Activated CD8-positive, alpha-beta T cell treated with anti-CD3 and anti-CD28 coated beads for 36 hours (primary cell): ENCODE measurements around the gene NKAIN2. TPM values are rescaled to one million over a fixed set of nuclear protein-coding genes. Genes with fewer than 3 reads are reported as not detected.

Experiments used
- ATAC-seq: fragments of 200-7000 bp; cut with Tn5 transposase; one replicate; pipeline ENCODE4 v1.10.0; 2021; ENCODE audit warnings: mild to moderate bottlenecking, moderate library complexity
- CTCF ChIA-PET: fragments of 350-600 bp; sonication (Branson Sonifier 250); formaldehyde crosslinking; loops from one replicate; lab custom pipeline; 2021; ENCODE audit warnings: antibody characterized with exemption; lab: Charles Lee
- POLR2A ChIA-PET: fragments of 350-600 bp; sonication (Branson Sonifier 250); formaldehyde crosslinking; loops from one replicate; lab custom pipeline; 2021; ENCODE audit warnings: antibody characterized with exemption; lab: Charles Lee
- DNase-seq: peaks from one replicate; pipeline ENCODE4 v3.0.0-alpha.2; 2020
- H3K27ac Mint-ChIP-seq: one replicate; pipeline ENCODE4 v1.8.0; 2021; ENCODE audit warnings: mild to moderate bottlenecking, mixed read lengths
- H3K27me3 Mint-ChIP-seq: one replicate; pipeline ENCODE4 v1.8.0; 2021; ENCODE audit warnings: mixed read lengths
- H3K36me3 Mint-ChIP-seq: one replicate; pipeline ENCODE4 v1.8.0; 2021; ENCODE audit warnings: low read depth, mixed read lengths
- H3K4me1 Mint-ChIP-seq: one replicate; pipeline ENCODE4 v1.8.0; 2021; ENCODE audit warnings: low read depth, mixed read lengths
- H3K4me3 Mint-ChIP-seq: one replicate; pipeline ENCODE4 v1.8.0; 2021; ENCODE audit warnings: mild to moderate bottlenecking, moderate library complexity, mixed read lengths
- H3K9me3 Mint-ChIP-seq: one replicate; pipeline ENCODE4 v1.8.0; 2021; ENCODE audit warnings: mixed read lengths
- intact Hi-C: fragments of 100-400 bp; cut with micrococcal nuclease; formaldehyde crosslinking; loops from one replicate; pipeline ENCODE4 v1.10.0; 2022
- total RNA-seq, 2 experiments: library from RNA; stranded (reverse); gene quantifications; one replicate each; pipeline ENCODE4 v1.2.3, GENCODE V29; 2021
- TF ChIP-seq, protein P1 (sequence below): fragments of 200-600 bp; IDR thresholded peaks from one replicate; pipeline ENCODE4 v1.8.0; 2022; ENCODE audit warnings: antibody characterized with exemption, mild to moderate bottlenecking

The NKAIN2 gene
- total RNA-seq, 2 experiments from 2014 or later, result not detected

GRCh38 chr6:124670801-124671200 is 867.1 kb downstream of the NKAIN2 start:
- Mint-ChIP-seq H3K27me3 (no peaks in the 10 kb centered on the region), H3K27ac (no peak overlapping the region), H3K4me3 (no peak overlapping the region), H3K36me3 (no peaks in the 10 kb centered on the region), H3K9me3 (peaks cover 12% of the 10 kb centered on the region), H3K4me1 (no peaks in the 10 kb centered on the region)
- ChIA-PET POLR2A (no interaction called here), CTCF (no interaction called here)
- ATAC-seq (no peak), DNase-seq (no peak)
- intact Hi-C loops, result no loop called here
- TF ChIP-seq, protein P1, sequence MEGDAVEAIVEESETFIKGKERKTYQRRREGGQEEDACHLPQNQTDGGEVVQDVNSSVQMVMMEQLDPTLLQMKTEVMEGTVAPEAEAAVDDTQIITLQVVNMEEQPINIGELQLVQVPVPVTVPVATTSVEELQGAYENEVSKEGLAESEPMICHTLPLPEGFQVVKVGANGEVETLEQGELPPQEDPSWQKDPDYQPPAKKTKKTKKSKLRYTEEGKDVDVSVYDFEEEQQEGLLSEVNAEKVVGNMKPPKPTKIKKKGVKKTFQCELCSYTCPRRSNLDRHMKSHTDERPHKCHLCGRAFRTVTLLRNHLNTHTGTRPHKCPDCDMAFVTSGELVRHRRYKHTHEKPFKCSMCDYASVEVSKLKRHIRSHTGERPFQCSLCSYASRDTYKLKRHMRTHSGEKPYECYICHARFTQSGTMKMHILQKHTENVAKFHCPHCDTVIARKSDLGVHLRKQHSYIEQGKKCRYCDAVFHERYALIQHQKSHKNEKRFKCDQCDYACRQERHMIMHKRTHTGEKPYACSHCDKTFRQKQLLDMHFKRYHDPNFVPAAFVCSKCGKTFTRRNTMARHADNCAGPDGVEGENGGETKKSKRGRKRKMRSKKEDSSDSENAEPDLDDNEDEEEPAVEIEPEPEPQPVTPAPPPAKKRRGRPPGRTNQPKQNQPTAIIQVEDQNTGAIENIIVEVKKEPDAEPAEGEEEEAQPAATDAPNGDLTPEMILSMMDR, result no peak

GRCh38 chr6:124671324-124671723 is 867.7 kb downstream of the NKAIN2 start:
- ChIA-PET CTCF (no interaction called here), POLR2A (no interaction called here)
- ATAC-seq, result no peak

DNA sequence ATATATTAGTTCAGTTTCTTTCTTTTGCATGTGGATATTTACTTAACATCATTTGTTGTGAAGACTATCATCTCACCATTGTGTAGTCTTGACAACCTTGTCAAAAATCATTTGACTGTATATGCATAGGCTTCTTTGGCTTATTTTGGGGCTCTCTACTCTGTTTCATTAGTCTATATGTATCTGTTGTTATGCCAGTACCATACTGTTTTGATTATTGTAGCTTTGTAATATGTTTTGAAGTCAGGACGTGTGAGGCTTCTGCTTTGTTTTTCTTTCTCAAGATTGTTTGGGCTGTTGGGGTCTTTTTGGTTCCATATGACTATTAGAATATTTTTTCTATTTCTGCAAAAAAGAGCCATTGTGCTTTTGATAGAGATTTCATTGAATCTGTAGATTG is 870.4 kb downstream of the NKAIN2 start:
- no peak for DNase-seq
- ChIA-PET CTCF (no interaction called here), POLR2A (no interaction called here)
- Mint-ChIP-seq H3K9me3 (peaks cover 29% of the 10 kb centered on the region), H3K4me3 (no peak overlapping the region), H3K27ac (no peak overlapping the region), H3K36me3 (no peaks in the 10 kb centered on the region), H3K4me1 (no peaks in the 10 kb centered on the region), H3K27me3 (no peaks in the 10 kb centered on the region)
- TF ChIP-seq, protein P1, result no peak
- no peak for ATAC-seq
- intact Hi-C loops, result no loop called here

More at GRCh38 chr6:124671324-124671723, 867.7 kb downstream of the NKAIN2 start:
- no peak for DNase-seq
- Mint-ChIP-seq H3K27ac (no peak overlapping the region), H3K27me3 (no peaks in the 10 kb centered on the region), H3K4me3 (no peak overlapping the region), H3K4me1 (no peaks in the 10 kb centered on the region), H3K36me3 (no peaks in the 10 kb centered on the region), H3K9me3 (peaks cover 17% of the 10 kb centered on the region)
- intact Hi-C loops, result no loop called here
- TF ChIP-seq, protein P1, result no peak

GRCh38 chr6:124676033-124676432 is 872.4 kb downstream of the NKAIN2 start:
- no peaks in the 10 kb centered on the region for H3K4me1 Mint-ChIP-seq
- no peaks in the 10 kb centered on the region for H3K27me3 Mint-ChIP-seq
- ChIA-PET POLR2A (no interaction called here), CTCF (no interaction called here)
- intact Hi-C loops, result no loop called here
- no peaks in the 10 kb centered on the region for H3K36me3 Mint-ChIP-seq
- no peak overlapping the region for H3K27ac Mint-ChIP-seq
- H3K9me3 Mint-ChIP-seq, result peaks cover 30% of the 10 kb centered on the region
- no peak overlapping the region for H3K4me3 Mint-ChIP-seq
- ATAC-seq (no peak), DNase-seq (no peak)
- TF ChIP-seq, protein P1, result no peak

- POLR2A ChIA-PET, result no interaction called here
Observed at GRCh38 chr6:124677874-124678273, 874.2 kb downstream of the NKAIN2 start.

More at GRCh38 chr6:124677874-124678273, 874.2 kb downstream of the NKAIN2 start:
- no peak for DNase-seq
- no peaks in the 10 kb centered on the region for H3K36me3 Mint-ChIP-seq
- CTCF ChIA-PET, result no interaction called here
- no peak for ATAC-seq
- H3K4me1 Mint-ChIP-seq, result no peaks in the 10 kb centered on the region
- intact Hi-C loops, result no loop called here
- TF ChIP-seq, protein P1, result no peak
- no peaks in the 10 kb centered on the region for H3K27me3 Mint-ChIP-seq
- peaks cover 29% of the 10 kb centered on the region for H3K9me3 Mint-ChIP-seq
- H3K27ac Mint-ChIP-seq, result no peak overlapping the region
- no peak overlapping the region for H3K4me3 Mint-ChIP-seq
